Fibroblast of skin of right quadriceps (primary cell): ENCODE measurements around the gene ALDH3B2.
"Not testable (repeated sequence)": the region's sequence is repeated elsewhere in the genome, so short reads cannot be mapped to it uniquely, and the experiment has no call there.

Source experiments
- DNase-seq: peaks from one replicate; pipeline ENCODE4 v3.0.0-alpha.2; 2013

The ALDH3B2 gene

DNA sequence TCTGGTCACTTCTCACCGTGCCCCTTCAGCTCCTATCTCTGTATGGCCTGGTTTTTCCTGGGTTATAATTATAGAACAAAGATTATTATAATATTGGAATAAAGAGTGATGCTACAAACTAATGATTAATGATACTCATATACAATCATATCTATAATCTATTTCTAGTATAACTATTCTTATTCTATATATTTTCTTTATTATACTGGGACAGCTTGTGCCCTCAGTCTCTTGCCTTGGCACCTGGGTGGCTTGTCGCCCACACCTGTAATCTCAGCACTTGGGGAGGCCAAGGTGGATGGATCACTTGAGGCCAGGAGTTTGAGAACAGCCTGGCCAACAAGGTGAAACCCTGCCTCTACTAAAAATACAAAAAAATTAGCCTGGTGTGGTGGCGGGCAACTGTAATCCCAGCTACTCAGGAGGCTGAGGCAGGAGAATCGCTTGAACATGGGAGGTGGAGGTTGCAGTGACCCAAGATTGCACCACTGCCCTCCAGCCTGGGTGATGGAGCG lies 14.7 kb downstream of the ALDH3B2 start:
- DNase-seq: not testable (repeated sequence)

DNA sequence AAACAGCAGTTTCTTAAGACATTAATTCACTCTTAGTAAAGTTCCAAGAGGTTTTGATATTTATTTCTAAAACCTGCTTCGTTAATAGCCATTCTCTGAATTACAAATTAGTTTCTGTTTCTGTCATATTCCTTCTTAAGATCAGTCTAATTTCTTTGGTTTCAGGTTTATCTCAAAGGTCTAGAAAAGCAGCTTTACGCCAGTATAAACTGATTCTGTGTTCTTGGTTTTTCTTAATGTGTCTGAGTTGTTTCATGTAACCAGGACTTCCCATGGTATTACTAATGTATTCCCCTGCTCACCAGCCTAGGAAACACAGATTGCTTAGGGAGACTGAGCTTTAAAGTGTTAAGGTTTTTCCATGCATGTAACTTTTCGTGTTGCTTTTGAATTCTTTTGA lies 17.1 kb downstream of the ALDH3B2 start:
- DNase-seq: no peak

DNA sequence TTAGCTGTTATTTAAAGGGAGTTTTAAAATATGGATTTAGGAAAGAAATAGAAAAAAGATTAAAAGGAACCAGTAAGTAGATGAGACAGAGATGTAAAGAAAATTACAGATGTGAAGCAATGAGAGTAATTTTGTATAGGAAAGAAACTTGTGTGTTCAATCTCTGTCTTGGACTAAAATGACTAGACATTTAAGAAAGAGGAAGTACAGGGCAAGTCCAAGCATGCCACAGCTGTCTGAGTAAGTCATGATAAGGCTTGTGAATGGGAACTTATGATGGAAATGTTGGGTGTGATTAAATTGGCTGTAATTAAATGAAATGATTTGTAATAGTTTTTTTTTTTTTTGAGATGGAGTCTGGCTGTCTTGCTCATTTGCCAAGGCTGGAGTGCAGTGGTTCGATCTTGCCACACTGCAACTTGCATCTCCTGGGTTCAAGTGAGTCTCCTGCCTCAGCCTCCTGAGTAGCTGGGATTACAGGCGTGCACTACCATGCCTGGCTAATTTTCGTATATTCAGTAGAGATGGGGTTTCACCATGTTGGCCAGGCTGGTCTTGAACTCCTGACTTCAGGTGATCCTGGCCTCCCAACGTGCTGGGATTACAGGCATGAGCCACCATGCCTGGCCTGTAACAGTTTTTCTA lies 18.0 kb downstream of the ALDH3B2 start:
- no peak for DNase-seq

DNA sequence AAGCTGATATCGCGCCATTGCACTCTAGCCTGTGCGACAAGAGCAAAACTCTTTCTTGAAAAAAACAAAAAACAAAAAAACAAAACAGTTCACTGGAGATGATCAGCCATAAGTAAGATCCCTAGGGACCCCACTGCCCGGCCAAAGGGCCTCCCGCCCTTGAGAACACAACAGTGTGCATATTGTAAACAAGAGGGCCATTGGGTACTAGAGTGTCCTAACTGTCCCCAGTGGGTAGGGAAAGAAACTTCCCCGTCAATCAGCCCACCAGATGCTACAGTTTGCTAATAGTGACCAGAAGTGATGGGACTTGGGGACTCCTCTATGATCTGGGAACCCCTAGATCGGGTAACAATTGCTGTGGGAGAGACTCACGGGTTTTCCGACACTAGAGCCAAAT lies 20.2 kb downstream of the ALDH3B2 start:
- DNase-seq: no peak

DNA sequence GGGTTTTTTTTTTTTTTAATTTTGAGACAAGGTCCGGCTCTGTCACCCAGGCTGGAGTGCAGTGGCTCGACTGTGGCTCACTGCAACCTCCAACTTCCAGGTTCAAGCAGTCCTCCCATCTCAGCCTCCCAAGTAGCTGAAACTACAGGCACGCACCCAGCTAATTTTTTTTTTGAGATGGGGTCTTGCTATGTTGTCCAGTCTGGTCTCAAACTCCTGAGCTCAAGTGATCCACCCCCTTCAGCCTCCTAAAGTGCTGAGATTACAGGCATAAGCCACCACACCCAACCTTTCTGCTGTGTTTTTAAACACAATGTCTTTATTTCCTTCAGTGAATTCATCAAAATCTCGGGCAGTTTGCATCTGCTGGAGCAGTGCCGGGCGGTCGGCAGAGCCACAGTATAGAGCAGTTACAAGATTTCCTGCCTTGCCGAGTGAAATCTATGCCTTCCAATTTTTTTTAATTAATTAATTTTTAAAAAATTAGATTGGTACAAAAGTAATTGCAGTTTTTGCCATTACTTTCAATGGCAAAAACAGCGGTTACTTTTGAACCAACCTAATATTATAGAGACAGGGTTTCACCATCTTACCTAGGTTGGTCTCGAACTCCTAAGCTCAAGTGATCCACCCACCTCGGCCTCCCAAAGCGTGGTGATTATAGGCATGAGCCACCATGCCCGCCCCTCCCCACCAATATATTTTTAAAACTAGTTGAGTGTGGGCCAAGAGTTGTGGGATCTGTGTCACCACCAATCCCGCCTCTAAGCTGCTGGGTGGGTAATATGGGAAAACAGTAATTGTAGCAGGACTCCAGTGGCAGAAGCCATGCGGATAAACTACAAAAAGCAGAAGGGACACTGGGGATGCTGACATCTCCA lies 21.2 kb downstream of the ALDH3B2 start:
- no peak for DNase-seq

DNA sequence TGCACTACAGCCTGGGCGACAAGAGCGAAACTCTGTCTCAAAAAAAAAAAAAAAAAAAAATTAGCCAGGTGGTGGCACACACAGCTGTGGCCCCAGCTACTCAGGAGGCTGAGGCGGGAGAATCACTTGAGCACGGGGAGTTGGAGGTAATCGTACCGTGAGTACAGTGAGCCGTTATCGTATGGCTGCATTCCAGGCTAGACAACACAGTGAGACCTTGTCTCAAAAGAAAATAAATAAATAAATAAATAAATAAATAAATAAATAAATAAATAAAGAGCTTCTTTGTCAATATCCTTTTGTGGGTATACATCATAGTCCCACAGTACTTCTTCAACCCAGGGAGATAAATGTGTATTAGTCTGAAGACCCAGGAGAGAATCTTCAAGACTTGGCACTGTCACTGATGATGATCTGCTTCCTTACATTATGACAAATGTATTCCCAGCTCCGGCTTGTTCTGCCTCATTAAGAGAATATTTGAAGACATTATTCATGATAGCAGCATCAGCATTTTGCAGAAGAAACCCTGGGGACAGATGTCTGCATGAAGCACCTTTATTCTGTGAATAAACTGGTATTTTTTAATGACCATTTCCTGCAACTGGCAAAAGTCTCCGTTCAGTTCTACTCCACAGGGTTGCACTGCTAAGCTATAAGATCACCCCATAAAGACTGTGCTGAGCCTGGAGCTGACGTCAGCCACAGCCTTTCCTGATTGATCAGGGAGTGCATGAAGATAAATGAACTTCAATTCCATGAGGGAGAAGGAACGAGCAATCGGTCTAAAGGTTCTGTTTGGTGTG lies 22.2 kb downstream of the ALDH3B2 start:
- DNase-seq: no peak

DNA sequence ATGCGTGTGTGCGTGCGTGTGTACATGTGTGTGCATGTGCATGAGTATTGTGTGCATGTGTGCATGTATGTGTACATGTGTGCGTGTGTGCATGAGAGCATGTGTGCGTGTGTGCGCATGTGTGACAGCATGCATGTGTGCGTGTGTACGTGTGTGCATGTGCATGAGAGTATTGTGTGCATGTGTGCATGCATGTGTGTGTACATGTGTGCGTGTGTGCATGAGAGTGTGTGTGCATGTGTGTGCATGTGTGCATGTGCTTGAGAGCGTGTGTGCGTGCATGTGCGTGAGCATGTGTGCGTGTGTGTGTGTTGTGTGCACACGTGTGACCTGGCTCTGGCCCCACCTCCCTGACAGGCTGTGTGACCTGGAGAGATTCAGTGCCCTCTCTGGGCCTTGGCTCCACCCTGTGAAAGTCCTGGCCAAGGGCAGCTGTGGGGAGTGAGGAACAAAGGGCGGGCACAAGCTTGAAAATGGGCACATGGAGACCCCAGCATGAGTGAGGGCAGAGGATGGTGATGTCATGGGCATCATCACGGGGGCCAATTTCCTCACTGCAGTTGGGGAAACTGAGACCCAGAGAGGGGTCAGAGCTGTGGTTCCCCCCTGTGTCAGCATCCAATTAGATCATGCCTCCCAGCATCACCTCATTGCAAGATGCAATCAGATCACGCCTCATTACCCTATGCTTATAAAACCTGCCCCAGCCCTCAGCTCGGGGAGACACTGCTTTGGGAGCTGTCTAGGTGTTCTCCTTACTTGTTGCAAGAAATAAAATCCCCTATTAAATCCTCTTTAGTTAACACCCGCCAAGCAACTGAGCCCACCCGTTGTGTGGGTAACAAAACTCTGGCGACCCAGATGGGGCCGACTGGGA lies 24.6 kb downstream of the ALDH3B2 start:
- no peak for DNase-seq

DNA sequence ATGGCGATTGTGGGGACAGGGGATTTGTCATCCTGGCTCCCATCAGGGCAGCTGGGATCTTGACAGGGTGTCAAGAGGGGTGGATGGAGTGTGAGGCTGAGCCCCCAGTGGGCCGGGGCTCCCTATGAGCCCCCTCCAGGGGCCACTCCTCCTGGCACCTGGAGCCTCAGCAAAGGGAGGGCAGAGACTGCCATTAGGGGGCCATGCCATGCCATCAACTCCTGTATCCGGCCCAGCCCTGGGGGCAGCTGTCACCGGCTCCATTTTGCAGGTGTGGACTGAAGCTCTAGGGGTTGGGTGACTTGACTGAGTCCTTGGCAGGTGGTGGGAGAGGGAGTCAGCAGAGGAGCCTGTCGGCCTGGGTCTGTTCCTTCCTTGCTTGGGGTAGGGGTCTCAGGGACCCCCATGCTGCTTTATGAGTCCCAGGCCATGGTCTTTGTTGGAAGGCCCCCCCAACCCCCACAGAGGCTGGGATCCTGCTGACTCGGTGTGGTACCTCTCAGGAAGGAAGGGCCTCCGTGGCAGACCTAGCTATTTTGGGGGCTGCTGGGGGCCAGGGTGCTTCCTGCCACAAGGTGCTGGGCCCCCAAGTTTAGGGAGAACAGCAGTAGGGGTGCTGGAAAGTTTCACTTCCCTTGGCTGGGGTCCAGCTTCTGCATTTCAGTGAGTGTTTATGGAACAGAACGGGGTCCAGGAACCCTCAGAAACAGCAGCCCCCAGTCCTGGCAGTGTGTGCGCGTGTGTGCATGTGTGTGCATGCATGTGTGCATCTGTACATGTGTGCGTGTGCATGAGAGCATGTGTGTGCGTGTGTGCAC lies 25.4 kb downstream of the ALDH3B2 start:
- no peak for DNase-seq

DNA sequence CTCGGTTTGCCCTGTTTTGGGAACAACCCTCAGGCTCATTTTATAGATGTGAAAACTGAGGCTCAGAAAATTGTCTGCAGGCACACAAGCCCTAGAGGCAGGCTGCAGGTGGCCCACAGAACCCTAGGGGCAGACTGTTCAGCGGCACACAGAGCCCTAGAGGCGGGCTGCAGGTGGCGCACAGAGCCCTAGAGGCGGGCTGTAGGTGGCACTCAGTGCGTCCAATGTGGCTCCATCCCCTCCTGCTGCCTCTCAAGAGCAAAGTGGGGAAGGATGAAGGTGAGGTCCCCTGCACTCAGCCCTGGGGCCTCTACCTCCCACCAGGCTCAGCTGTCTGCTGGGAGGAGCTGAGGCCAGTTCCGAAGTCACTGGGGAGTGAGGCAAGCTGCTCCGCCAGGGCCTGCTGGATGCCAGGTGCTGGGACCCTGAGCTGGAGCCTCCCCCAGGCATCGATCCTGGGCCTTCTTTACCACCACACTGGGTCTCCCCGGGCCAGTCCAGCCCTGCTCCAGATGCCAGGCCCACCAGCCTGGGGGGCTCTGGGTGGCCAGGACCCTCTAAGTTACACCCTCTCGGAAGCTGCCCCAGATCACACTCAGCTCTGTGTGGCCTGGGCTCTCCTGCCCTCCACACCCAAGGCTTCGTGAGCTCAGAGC lies 26.2 kb downstream of the ALDH3B2 start:
- DNase-seq: no peak

DNA sequence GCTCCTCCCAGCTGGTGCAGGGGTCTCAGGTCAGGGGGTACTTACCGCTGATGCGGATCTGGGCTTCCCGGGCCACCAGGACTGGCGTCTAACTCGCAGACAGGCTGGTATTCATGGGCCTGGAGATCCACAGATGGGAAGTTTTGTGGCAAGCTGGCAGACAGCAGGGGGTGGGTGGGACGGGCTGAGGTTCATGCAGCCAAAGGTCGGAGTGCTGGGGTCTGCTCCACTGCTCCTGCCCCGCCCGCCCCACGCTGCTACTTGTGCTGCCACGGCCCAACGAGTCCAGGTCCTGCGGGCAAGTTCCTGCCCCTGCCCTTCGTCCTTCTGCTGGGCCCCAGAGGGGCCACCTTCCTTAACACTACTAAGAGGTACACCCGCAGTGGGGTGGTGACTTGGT lies 27.0 kb downstream of the ALDH3B2 start:
- no peak for DNase-seq

DNA sequence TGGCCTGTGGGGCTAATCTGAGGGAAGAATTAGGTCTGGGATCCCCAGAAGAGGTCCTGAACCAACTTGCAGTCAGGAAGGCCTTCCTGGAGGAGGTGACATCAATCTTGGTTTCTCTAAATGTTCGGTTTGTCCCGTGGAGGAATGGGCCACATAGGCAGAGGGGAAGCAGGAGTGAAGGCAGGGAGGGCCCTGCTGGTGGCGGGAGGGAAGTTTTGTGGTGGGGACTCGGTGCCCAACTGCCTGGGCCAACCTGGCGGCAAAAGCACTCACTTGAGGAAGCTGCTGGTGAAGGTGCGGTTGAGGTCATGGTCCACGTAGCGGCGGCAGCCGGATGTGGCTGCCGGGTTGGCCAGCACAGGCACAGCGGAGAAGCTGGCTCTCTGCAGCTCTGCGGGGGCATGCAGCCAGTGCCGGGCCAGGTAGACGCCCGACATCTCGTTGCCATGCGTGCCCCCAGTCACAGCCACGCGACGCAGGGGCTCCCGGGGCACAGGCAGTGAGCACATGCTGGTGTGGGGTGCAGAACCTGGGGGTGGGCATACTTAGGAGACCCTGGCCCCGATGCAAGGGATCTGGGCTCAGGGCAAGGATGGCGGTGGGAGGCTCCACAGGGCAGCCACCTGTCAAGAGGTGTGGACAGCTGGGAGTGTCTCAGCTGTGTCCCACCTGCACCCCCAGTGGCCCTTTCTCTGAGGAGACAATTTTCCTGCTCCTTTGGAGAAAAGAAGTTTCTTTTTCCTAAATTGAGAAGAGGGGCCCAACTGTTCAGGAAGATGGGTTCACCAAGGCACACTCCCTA lies 27.7 kb downstream of the ALDH3B2 start:
- no peak for DNase-seq

DNA sequence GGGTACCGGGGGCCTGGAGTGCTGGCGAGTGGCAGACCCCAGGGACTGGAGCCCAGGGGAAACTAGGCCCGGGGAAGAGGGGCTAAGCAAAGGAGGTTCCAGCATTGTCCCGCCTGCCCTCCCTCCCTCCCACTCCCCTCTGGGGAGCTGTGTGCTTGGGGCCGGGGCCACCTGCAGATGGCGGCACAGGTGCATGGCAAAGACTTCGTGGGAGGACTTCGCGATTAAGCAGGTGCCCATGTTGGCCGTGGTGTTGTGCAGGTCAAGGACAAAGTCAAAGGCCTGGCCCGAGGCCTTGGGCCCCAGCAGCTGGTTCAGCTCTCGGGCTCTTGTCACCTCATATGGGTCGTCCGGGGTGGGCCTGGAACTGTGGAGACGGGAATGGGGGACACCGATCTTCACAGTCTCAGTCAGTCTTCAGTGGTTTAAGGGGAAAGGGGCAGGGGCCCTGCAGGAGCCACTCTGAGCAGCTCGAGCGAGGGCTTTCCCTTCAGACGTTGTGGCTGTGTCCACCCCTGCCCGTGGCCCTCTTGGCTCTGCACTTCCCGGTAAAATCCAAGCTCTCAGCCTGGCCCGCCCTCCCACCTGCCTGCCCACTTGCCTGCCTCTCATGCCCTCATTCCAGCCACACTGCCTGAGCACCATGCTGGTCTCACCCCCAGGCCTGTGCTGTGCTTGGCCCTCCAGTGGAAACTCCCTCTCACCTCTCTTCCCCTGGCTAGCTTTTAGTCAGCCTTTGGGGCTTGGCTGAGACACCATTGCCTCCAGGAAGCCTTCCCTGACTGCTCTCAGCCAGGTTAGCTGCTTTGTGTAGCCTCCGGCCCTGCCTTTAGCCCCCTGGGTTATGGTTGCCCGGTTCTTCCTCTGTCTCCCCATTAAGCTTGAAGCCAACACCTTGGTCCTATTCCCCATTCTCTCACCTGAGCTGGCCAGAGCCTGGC lies 28.6 kb downstream of the ALDH3B2 start:
- DNase-seq: no peak

DNA sequence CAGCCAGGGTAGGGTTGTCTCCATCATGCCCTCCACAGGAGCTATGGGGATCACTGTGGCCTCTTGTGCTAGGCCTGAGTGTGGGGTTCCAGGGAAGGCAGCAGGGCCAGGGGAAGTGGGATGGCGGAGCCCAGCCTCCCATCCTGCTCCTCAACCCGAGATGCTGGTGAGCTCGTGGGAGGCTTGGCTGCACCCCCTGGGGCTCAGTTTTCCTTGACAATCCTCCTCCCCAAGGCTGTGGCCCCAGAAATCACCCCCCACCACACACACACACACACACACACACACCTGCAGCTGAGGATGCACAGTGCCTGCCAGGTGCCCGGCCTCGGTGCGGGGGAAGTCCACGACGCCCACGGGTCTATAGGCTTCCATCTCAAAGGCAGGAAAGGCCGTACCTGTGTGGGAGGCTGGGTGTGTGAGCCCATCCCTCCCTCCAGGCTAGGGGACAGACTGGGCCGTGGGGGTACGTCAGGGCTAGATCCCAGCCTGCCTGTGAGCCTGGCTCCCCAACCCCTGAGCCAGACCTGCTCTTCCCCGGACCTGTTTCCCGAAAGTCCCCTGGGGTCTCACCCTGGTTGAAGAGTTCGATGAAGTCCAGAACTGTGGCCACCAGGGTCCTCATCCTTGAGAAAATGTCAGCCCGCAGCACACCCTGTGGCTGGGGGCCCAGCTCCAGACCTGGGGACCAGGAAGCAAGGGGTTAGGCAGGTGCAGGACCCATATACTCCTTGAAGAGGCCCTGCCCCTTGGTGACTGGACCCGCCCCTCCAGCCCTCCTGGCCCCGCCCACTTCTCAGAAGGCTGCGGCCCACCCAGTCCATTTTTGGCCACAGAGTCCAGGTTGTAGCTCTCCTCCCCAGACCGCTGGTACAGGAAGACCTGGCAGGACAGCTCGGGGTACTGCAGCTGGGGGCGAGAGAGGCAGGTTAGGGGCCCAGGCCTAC lies 29.7 kb downstream of the ALDH3B2 start:
- DNase-seq: no peak

DNA sequence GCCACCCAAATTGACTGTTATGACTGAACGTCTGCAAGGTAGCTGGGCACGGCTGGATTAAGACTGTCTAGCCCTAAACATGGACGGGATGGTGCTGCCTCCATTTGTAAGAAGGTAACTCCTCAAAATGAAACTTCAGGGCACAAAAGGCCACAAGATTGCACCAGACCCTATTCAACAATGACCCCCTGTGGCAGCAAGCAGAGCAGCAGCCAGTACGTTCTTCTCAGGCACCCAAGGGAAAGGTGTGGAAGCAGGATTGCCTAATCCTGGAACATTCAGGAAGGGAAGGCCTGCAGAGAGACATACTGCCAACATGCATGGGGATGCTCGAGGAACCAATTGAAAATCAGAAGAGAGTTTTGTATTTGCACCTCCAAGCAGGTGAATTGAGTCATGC lies 30.4 kb downstream of the ALDH3B2 start:
- DNase-seq: no peak

DNA sequence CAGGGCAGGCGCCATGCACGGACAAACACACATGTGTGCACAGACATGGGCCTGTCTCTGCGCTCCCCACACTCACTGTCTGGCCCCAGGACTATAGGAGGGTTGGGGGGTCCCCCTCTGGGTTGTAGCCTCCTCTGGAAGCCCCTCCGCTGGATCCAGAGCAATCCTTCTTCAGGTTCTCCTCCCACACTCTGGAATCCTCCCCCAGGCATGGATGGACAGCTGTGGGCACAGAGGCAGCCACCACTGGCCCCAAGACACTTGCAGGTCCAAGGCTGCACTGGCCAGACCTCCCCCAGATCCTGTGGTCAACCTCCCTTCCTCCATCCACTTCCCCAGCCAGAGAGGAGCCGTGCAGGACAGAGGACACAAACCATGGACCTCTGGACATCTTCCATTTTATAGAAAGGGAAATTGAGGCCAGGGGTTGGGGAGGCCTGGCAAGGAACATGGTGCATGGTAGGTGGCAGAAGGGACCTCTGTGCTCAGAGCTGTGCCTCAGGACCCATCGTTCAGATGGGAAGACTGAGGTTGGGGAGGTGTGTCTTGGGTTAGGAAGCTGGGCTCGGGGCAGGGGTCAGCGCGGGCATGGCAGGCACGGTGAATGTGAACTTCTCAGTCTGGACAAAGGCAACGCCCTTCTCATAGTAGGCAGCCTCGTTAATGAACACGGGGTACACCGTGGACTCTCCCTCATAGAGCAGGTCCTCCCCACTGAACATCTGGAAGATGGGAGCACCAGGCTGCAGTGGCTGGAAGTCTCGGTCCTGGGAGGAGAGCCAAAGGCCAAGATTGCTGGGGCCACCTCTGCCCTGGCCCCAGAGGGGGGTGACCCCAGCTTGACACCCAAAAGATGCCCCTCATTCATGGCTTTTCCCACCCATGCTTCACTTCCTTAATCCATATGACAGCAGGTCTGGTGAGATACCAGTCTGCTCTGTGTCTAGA lies 32.0 kb downstream of the ALDH3B2 start:
- DNase-seq: no peak
